NT2/D1 (cell line): ENCODE results near the gene POLR2H.

Experiments used
- SUZ12 ChIP-seq: IDR thresholded peaks from 2 replicates; pipeline ENCODE4 v1.6.1; 2011; ENCODE audit not compliant: insufficient read length, insufficient read depth; ENCODE audit errors: extremely low read depth
- YY1 ChIP-seq: IDR thresholded peaks from 2 replicates; pipeline ENCODE4 v1.6.1; 2011; ENCODE audit not compliant: insufficient read length, insufficient read depth
- ZNF274 ChIP-seq: IDR thresholded peaks from 2 replicates; pipeline ENCODE4 v1.6.1; 2011; ENCODE audit warnings: mild to moderate bottlenecking, low read depth, low read length

GRCh38 chr3:184359610-184360009 is 1.9 kb upstream of the POLR2H start:
- TF ChIP-seq YY1 = no peak
- no peak for TF ChIP-seq SUZ12
- TF ChIP-seq ZNF274 = no peak
